NCI-H82 treated with DMSO at 0.1 percent for 48 hours (cell line): ENCODE measurements around the gene ZNF823.

Experiments
- DNase-seq: peaks from one replicate; lab custom pipeline; 2025; ENCODE audit not compliant: unreplicated experiment; lab: John Stamatoyannopoulos, UW

Gene ZNF823

DNA sequence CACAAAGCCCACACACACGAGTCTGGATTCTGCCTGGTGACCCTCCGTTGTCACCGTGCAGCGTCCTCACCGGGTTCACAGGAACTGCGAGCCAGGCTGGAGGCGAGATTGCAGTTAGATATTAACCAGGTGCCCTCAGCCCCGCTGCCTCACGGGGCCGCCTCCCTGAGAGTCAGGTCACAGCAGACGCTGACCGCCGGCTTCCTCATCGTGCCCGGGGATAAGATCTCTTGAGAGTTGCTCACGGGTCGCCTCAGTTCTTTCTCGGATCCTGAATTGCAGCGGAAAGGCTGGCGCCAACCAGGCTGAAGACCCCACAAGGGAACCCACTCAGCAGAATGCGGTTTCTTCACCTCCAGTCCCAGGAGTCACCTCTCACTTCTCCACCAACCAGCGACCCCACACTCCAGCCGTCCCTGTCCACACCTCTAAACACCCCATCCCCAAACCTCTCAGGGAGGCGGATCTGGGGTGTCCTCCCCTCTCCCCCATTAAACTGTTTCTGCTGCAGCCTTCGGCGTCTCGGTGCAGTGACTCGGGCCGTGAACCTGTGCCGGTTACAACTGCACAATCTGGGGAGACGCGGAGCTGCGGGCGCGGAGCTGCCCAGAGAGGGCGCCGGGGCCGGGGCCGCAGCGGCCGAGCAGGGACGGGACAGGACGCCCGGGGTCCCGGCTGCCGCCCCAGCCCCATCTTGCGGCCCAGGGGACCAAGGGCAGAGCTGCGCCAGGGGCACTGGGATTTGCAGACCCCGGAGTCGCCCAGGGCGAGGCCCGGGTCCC lies 591 bp downstream of the ZNF823 start:
- no peak for DNase-seq

DNA sequence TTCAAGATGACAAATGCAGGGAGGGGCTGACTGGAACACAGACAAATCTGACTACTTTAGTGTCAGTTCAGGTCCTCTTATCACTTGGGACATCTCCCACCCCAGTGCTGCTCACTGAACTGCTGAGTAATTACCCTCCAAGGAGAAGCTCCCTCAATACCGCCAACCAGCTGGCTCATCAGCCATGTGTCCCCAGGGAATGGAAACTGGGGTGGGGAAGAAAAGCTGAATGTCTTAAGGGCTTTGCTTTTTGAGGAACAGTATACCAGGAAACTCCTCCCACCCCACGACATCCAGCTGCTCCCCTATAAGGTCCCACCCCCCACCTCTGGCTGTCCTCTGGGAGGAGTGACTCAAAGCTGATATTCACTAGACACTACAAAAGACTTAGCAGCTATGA lies 2.0 kb downstream of the ZNF823 start:
- DNase-seq = no peak

DNA sequence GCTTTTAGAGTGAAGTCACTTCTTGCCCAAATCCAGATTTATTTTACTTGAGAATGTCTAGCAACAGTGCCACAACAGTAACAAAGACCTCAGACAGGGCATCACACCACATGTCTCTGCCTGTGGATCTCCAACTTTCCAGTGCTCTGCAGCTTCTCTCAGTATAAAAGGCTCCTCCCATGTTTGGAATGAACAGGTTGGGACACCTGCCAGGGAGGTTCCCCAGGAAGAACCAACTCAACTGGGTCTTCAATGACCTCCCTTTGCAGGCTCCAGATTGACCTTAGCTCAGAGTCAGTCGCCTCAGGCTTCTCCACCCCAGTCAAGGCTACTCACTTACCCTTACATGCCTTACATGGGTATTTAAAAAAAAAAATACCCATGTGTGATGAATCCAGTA lies 3.4 kb downstream of the ZNF823 start:
- no peak for DNase-seq

DNA sequence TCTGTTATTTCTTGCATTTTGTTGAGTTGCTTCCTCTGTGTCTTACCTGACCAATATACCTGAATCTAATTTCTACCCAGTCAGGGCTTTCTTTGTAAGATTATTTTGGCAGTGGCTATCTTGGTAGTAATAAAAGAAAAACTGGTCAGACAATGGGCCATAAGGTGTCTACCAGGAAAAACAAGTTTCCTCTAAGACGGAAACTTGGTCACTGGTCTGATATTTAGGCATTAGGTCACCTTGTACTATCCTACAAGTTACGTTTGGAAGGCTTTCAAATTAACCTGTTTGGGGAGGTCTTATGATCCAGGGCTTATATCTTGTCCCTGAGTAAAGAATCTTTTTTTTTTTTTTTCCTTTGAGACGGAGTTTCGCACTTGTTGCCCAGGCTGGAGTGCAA lies 9.2 kb downstream of the ZNF823 start:
- DNase-seq = no peak

DNA sequence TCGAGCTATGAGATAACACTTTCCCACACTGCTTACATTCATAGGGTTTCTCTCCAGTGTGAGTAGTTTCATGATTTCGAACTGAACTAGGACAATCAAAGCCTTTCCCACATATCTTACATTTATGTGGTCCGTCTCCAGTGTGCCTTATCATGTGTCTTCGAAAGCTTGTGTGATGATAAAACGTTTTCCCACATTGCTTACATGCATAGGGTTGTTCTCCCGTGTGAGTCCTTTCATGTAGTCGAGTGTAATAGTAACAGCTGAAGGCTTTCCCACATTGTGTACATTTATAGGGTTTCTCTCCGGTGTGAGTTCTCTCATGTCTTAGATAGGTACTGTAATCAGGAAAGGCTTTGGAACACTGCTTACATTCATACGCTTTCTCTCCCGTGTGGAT lies 16.3 kb downstream of the ZNF823 start:
- no peak for DNase-seq

DNA sequence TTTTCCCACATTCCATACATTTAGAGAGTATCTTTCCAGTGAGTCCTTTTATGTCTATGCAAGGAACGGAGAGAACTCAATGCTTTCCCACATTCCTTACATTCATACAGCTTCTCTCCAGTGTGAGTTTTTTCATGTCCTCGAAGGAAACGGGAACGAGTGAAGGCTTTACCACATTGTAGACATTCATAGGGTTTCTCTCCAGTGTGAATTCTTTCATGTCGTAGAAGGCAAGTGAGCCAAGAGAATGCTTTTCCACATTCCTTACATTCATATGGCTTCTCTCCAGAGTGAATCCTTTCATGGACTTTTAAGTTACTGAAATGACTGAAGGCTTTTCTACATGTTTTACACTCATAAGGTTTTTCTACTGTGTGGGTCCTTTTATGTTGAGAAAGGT lies 17.1 kb downstream of the ZNF823 start:
- DNase-seq = no peak

DNA sequence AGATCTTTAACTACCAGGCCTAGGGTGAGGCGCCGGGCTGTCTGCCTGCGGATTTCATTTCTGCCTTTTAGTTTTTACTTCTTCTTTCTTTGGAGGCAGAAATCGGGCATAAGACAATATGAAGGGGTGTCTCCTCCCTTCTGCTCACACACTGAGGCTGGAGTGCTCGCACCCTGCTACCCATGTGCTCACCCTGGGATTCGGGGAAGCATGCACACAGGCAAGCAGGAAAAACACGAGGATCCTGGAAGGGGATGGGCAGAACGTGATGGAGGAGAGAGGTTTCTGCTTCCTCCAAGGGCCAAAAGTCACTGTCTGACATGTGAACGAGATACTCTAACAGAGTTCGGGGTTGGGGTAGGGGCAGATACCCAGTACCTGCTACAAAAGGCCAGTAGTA lies 28.4 kb downstream of the ZNF823 start:
- no peak for DNase-seq

DNA sequence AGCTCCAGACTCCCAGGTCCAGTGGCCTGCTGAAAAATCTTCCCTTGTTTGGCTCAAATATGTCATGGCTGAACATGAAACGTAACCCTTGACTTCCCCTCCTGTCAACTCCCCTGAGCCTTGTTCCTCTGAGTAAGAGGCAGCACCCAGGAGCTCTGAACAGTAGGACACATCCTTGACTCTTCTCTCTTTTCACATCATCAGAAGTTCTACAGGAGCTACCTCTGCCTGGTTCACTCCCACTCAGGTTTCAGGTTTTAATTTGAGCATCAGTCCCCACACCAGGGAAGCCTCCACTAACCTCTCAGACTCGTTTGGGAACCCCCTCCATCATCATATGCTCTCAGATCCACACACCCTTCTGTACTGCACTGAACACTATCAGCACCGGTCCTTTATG lies 30.3 kb downstream of the ZNF823 start:
- no peak for DNase-seq

DNA sequence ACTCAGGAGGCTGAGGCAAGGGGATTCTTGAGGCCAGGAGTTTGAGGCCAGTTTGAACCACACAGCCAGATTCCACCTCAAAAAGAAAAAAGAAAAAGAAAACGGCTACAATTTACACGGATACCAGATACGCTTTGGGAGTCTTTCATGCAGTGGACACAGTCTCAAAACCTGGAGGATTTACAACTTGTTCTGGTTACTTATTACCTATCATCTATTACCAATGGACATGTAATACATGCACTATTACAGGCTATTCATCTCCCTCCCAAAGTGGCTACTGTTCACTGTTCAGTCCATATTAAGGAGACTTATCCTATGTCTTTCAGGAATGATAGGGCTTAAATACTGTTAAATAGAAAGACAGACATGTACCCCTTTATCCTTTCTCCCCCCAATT lies 33.3 kb downstream of the ZNF823 start:
- DNase-seq = no peak

DNA sequence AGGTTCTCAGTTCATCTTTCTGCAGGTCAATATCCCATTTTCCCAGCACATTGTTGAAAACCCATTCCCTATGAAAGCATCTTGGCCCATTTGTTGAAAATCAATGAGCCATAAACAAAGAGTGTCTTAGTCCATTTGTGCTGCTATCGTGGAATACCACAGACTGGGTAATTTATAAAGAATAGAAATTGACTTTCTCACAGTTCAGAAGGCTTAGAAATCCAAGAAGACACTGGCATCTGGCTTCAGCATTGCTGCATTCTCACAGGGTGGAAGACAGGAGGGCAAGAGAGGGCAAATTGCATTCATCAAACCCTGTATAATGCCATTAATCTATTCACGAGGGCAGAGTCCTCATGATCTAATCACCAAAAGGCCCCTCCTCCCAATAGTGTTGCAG lies 34.1 kb downstream of the ZNF823 start:
- no peak for DNase-seq

DNA sequence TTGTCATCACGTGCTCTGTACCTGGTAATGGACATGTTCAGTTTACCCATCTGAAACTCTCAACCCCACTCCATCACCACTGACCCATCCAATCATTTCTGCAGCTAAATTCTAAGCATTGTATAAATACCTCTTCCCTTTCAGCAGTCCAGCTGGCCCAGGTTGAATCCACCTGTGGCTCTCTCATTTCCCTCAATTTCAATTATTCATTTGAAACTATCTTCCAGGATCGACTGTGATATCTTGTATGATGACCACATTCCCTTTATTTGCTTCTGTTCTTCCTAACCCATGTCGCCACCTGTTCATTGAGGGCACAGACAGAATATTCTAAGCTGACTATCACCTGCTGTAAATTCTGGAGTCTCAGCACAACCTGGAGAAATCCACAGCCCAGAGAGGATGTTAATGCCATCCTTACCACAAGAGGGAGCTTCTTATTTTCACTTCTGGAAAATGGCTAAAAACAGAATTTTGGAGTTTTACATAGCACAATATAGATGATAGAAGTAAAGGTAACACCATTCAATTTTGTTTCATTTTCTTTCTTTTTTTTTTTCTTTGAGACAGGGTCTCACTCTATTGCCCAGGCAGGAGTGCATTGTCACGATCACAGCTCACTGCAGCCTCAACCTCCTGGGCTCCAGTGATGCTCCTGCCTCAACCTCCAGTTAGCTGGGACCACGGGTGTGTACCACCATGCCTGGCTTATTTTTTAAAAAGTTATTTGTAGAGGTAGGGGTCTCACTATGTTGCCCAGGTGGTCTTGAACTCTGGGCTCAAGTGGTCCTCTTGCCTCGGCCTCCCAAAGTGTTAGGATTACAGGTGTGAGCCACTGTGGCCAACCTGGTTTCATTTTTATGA lies 38.6 kb downstream of the ZNF823 start:
- no peak for DNase-seq

DNA sequence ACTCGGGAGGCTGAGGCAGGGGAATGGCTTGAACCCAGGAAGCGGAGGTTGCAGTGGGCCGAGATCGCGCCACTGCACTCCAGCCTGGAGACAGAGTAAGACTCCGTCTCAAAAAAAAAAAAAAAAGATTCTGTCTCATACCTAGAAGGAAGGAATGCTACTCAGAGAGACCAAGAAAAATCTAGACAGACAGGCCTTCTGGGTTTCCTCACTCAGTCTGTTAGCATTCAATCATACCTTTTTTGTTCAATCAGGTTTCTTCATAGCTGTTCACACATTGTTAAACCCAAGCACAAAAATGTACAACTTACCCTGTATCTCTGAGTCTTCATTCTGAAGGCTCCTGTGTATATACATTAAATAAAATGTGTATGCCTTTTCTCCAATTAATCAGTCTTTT lies 40.5 kb downstream of the ZNF823 start:
- no peak for DNase-seq

DNA sequence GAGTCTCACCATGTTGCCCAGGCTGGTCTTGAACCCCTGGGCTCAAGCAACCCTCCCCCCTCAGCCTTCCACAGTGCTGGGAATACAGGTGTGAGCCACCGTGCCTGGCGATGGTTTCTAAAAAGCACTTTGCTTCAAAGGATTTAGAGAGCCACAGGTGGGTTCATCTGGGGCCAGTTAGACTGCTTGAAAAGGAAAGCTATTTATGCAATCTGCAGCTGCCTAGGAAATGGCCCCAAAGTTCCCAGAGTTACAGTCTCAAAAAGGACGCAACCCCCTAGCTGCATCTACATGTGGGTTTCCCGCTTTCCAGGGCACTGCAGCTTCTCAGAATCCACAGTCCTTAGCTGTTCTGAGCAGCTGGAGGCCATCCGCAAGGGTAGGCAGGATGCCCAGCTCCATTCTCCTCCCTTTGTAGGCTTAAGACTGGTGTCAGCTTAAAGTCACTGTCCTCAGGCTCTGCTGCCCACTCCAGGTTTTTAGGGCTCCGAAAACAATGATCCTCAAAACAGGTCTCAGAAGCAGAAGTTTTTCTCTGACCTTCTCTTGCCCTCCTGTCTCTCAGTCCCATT lies 41.4 kb downstream of the ZNF823 start:
- no peak for DNase-seq

DNA sequence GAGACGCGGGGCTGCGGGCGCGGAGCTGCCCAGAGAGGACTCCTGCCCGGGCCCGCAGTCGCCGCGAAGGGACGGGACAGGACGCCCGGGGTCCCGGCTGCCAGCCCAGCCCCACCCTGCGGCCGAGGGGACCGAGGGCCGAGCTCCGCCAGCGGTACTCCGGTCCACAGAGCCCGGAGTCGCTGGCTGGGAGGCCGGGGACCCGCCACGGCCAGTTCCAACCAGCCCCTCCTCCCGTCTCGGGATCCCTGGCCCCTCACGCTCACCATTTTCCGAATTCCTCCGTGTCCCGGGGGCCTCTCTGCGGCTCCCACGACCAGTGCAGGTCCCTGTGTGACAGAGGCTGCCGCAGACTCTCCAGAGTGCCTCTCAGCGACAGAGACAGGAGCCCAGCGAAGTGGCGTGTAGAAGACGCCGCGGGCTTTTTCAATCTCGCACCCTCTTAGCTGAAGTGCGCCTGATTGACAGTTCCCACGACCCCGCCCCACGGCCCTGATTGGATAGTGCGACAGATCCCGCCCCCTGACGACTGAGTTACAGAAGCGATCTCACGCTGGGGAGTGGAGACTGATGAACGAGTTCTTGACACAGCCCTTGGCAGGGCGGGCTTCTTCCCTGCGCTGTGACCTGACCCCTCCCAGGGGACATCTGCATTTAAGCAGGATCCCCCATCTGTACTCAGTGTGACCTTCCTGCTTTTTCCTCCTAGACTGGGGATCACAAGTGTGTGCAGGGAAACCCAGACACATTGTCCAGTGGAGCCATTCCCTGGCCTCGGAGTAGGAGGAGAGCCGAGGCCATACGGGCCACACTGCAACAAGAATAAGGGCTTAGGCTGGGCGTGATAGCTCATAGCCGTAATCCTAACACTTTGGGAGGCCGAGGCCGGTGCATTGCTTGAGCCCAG lies 44.0 kb downstream of the ZNF823 start:
- DNase-seq = peak; percentile 91

DNA sequence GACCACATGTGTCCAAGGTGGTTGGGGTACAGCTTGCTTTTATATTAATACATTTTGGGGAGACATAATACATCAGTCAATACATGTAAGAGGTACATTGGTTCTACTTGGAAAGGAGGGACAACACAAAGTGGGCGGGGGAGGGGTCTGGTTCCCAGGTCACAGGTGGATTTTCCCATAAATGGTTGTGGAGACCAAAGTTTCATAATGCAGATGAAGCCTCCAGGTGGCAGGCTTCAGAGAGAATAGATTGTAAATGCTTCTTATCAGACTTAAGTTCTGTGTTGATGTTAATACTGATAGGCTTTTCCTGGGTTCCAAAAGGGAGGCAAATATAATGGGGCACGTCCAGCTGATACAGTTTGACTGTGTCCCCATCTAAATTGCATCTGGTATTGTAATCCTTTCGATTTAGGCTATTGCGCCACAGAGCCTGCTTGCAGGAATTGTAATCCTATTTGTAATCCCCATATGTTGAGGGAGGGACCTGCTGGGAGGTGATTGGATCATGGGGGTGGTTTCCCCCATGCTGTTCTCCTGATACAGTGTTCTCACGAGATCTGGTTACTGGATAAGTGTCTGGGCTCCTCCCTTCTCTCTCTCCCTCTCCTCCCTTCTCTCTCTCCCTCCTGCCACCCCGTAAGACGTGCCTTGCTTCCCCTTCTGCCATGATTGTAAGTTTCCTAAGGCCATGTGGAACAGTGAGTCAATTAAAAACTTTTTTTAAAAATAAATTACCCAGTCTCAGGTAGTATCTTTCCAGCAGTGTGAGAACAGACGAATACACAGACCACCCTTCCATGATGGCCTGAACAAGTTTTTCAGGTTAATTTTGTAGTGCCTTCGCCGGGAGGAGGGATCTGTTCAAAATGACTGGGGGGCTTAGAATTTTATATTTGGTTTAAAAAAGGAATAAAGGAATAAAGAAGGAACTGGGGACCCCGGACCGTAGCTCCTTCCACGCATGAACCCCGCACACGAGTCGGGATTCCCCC lies 44.9 kb downstream of the ZNF823 start:
- DNase-seq = peak; percentile 90

DNA sequence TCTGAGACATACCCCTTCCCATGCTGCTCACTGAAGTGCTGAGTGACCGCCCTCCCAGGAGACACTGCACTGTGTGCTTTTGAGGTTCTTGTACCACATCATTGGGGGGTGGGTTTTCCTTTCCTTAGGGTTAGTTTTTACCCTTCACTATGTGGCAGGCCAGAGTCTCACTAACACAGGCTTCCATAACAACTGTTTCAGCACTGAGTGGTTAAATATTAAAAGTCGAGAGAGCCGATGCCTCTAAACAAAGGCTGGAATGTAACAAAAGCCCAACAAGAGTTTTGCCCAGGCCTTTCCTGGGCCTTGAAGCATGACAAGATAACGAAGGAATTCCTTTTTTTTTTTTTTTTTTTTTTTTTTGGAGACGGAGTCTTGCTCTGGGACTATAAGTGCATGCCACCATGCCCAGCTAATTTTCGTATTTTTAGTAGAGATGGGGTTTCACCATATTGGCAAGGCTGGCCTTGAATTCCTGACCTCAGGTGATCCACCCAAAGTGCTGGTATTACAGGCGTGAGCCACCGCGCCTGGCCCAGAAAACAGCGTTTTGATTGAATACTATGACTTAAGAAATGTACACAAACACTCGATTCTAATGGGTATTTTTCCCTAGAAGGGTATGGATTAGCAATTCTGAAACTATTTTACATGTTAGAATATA lies 46.5 kb downstream of the ZNF823 start:
- DNase-seq = no peak

DNA sequence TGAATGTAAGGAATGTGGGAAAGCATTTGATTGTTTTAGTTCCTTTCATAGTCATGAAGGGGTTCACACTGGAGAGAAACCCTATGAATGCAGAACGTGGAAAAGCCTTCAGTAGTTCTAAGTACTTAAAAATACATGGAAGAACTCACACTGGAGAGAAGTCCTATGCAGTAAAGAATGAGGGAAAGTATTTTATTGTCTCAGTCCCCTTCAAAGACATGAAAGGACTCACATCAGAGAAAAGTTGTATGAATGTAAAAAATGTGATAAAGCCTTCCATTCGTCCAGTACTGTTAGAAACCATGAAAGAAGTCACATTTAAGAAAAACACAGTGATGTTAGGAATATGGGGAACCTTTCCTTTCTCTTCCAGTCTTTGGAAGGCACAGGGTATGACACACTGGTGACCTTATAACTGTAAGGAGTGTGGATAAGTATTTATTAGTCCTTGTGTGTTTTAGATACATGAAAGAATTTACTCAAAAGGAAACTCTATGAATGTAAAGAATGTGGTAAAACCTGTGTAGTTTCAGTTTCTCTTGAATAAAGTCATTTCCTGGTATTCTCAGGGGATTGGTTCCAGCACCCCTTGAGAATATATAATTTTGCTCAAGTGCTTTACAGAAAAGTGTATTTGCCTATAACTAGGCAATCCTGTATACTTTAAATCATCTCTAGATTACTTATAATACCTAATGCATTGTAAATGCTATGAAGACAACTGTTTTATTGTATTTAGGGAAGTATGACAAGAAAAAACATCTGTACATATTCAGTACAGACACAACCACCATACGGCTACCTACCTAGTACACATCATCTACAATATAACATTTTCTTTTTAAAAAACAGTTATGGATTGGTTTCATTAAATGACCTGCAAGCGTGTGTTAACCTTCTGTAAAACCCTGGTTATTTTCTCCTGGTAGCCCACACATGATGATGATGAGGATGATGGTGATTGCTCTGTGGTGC lies 52.8 kb downstream of the ZNF823 start:
- DNase-seq = no peak

DNA sequence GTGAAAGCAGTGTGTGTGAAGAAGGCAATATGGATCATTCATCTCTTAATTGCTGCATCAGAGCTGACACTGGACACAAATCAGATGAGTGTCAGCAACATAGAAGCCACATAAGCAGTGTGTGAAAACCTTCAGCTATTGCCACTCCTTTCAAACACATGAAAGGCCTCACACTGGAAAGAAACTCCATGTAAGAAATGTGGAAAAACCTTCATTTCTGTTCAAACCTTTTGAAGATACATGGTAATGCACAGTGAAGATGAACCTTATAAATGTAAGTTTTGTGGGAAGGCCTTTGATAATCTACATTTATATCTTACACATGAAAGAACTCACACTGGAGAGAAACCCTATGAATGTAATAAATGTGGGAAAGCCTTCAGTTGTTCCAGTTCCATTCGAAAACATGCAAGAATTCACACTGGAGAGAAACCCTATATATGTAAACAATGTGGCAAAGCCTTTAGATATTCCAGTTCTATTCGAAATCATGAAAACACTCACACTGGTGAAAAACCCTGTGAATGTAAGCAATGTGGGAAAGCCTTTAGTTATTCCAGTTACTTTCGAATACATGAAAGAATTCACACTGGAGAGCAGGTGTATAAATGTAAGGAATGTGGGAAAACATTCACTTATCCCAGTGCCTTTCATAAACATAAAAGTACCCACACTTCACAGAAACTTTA lies 53.6 kb downstream of the ZNF823 start:
- no peak for DNase-seq
